Right lobe of liver (tissue), 6 donors: Measurements from ENCODE around the gene CCNJL. TPM values are rescaled to one million over a fixed set of nuclear protein-coding genes. Genes with fewer than 3 reads are reported as not detected.

Experiments
- ATAC-seq, 4 donors: fragments of 200-7000 bp; cut with Tn5 transposase; one replicate each; pipeline ENCODE4 v1.9.1; 2020; ENCODE audit warnings: mild to moderate bottlenecking in 4 of 4, moderate library complexity in 4 of 4
- DNase-seq, 3 donors: peaks; one replicate each; pipeline ENCODE4 v3.0.0-alpha.2; 2020
- H3K27ac ChIP-seq, 3 donors: fragments of 200-600 bp; one replicate each; pipeline ENCODE4 v1.8.0; 2022
- H3K27me3 ChIP-seq, 2 donors: fragments of 200-600 bp; one replicate each; pipeline ENCODE4 v1.8.0; 2022
- H3K36me3 ChIP-seq, 4 donors: fragments of 200-600 bp; sonication (generic) in 1 of 4; one replicate each; pipeline versions ENCODE4 v1.5.1 to v1.8.0; 2017 to 2022; ENCODE audit warnings: control low read depth in 1 of 4
- H3K4me1 ChIP-seq, 4 donors: fragments of 200-600 bp; sonication (generic) in 1 of 4; one replicate each; pipeline versions ENCODE4 v1.5.1 to v1.8.0; 2017 to 2022; ENCODE audit warnings: control low read depth in 1 of 4
- H3K4me3 ChIP-seq, 3 donors: fragments of 200-600 bp; one replicate each; pipeline ENCODE4 v1.8.0; 2022
- H3K9me3 ChIP-seq, 4 donors: fragments of 200-600 bp; sonication (generic) in 1 of 4; one replicate each; pipeline versions ENCODE4 v1.5.1 to v1.8.0; 2017 to 2022; ENCODE audit warnings: control low read depth in 1 of 4
- POLR2A ChIP-seq: fragments of 450-650 bp; IDR thresholded peaks from one replicate; pipeline ENCODE4 v1.6.1; 2017; ENCODE audit warnings: antibody characterized with exemption, mild to moderate bottlenecking
- WGBS: methylation state at CpG from one replicate; pipeline ENCODE4 v1.1.6; 2018; ENCODE audit warnings: low coverage, low lambda C conversion rate; ENCODE audit not compliant: insufficient coverage; ENCODE audit errors: missing lambda C conversion rate; 5-methylcytosine and 5-hydroxymethylcytosine counted together
- intact Hi-C, 2 donors: fragments of 100-400 bp; cut with DNase I; formaldehyde crosslinking; loops; one replicate each; pipeline versions ENCODE4 v1.11.2 to v1.14.1; 2022
- total RNA-seq, 6 experiments: library from RNA; depleted of rRNA in 2 of 6; stranded (reverse); fragments of >200 nt in 2 of 6; fragmentation: NEBNext Ultra II Directional in 3 of 6; extraction: Animal tissue kit (Norgen Biotek cat#: 25700) in 3 of 6; gene quantifications; one replicate each; pipeline versions ENCODE4 v1.1.0 to v1.2.4, GENCODE V29; 2016 to 2023
- TF ChIP-seq, protein P1 (sequence below), 4 donors: fragments of 200-600 bp in 3 of 4; fragments of 450-650 bp in 1 of 4; IDR thresholded peaks; one replicate each; pipeline versions ENCODE4 v1.5.1 to v1.8.0; 2016 to 2022; ENCODE audit warnings: antibody characterized with exemption in 4 of 4, mild to moderate bottlenecking in 2 of 4
- donor health status: DM: no; HTN: yes; CAD: no.
- donor health status: DM: no; HTN: no; CAD: no.
- donor health status: DM: no; HTN: no; CAD: no.
- donor health status: DM: no; HTN: yes; CAD: no.
- donor health status: DM: no; HTN: yes; CAD: no.

The CCNJL gene
- total RNA-seq, 6 experiments from 2014 or later = 0.19 to 0.79 (median 0.44) TPM

DNA sequence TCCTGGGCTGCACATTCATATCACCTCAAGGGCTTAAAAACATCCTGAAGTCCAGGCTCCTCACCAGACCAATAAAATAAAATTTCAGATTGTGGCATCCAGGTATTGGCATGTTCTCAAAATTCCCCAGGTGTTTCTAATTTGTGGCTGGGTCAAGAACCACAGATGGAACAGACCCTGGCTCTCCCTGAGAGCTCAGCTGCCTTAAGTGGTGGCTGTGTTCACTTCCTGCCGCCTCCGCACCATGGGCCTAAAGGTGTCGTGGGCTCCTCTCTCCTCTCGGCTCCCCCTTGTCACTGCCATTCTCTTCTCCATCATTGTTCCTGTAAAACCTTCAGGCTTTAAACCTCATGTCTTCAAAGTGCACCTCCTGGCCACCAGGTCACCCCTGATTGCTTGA is 17.8 kb upstream of the CCNJL start:
- 82% methylated on average over 4 of the region's 4 CpGs for WGBS
- no peaks in the 10 kb centered on the region for H3K27me3 ChIP-seq

DNA sequence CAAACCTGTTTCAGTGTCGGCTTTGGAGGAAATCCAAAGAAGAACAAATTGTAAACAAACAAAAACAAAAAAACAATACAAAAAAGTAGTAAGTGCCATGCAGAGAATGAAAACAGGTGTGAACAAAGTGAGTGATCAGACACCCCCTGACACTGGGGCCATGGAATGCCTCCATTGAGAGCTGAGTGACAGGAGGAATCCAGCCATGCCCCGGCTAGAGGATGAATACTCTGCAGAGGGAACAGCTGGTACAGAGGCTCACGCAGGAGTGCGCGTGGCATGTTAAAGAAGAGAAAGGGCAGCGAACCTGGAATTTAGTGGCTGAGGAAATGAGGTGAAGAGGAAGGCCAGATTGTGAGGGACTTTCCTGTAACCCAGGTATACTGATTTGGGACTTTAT is 15.5 kb upstream of the CCNJL start:
- no peak for DNase-seq
- no peaks in the 10 kb centered on the region for H3K36me3 ChIP-seq
- no peak for ATAC-seq
- intact Hi-C loops = no loop called here
- no peaks in the 10 kb centered on the region for H3K9me3 ChIP-seq
- no peak overlapping the region for H3K4me3 ChIP-seq
- no peaks in the 10 kb centered on the region for H3K27me3 ChIP-seq
- WGBS = 64% methylated on average over 6 of the region's 6 CpGs
- no peak for TF ChIP-seq POLR2A
- TF ChIP-seq, protein P1, sequence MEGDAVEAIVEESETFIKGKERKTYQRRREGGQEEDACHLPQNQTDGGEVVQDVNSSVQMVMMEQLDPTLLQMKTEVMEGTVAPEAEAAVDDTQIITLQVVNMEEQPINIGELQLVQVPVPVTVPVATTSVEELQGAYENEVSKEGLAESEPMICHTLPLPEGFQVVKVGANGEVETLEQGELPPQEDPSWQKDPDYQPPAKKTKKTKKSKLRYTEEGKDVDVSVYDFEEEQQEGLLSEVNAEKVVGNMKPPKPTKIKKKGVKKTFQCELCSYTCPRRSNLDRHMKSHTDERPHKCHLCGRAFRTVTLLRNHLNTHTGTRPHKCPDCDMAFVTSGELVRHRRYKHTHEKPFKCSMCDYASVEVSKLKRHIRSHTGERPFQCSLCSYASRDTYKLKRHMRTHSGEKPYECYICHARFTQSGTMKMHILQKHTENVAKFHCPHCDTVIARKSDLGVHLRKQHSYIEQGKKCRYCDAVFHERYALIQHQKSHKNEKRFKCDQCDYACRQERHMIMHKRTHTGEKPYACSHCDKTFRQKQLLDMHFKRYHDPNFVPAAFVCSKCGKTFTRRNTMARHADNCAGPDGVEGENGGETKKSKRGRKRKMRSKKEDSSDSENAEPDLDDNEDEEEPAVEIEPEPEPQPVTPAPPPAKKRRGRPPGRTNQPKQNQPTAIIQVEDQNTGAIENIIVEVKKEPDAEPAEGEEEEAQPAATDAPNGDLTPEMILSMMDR (IDR thresholded peaks at IDR 0.05) = no peak
- no peaks in the 10 kb centered on the region for H3K4me1 ChIP-seq
- H3K27ac ChIP-seq = no peak overlapping the region

More for the DNA sequence above, 17.8 kb upstream of the CCNJL start:
- TF ChIP-seq, protein P1 (IDR thresholded peaks at IDR 0.05) = no peak
- TF ChIP-seq POLR2A = no peak
- Histone ChIP-seq H3K36me3 (no peaks in the 10 kb centered on the region), H3K4me3 (no peak overlapping the region), H3K4me1 (no peaks in the 10 kb centered on the region), H3K9me3 (no peaks in the 10 kb centered on the region), H3K27ac (no peak overlapping the region)
- intact Hi-C loops = no loop called here
- DNase-seq (no peak), ATAC-seq (no peak)

DNA sequence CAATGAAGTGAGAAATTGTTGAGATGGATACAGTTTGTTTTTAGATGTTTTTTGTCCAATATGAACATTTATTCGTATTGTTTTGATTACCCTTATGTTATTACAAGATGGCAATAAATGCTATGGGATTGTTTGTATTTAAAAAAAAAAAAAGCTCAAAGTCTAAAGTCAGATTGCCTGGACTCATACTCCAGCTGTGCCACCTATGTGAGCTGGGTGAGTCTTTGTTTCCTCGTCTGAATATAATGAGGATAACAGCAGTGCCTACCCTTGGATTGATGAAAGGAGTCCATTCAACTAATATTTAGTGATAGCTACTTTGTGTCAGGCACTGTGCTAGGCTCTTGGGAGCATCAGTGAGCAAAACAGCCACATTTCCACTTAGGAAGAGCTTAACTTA is 14.6 kb upstream of the CCNJL start:
- no peak for TF ChIP-seq POLR2A
- TF ChIP-seq, protein P1 (IDR thresholded peaks at IDR 0.05) = no peak
- no peak overlapping the region for H3K4me3 ChIP-seq
- H3K27me3 ChIP-seq = no peaks in the 10 kb centered on the region
- no peaks in the 10 kb centered on the region for H3K9me3 ChIP-seq
- H3K36me3 ChIP-seq = no peaks in the 10 kb centered on the region
- 45% methylated on average over 2 of the region's 2 CpGs for WGBS
- H3K4me1 ChIP-seq = no peaks in the 10 kb centered on the region
- ATAC-seq (no peak), DNase-seq (no peak)
- intact Hi-C loops = no loop called here
- H3K27ac ChIP-seq = no peak overlapping the region

DNA sequence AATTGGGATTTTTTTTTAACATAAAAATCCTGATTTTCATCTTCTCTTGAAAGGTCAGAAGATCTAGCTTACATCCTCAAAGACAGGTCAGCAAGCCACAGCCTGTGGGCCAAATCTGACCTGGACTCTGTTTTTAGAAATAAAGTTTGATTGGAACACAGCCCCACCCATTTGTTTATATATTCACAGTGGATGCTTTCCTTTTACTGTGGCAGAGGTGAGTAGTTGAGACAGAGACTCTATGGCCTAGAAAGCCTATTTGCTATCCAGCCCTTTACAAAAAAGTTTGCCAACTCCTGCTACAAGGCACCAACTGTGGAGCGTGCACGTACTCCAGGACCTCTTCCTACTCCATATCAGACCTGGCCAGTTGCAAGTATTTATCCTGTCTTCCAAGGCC is 13.4 kb upstream of the CCNJL start:
- no peak overlapping the region for H3K4me3 ChIP-seq
- H3K27me3 ChIP-seq = no peaks in the 10 kb centered on the region
- no peaks in the 10 kb centered on the region for H3K4me1 ChIP-seq
- TF ChIP-seq, protein P1 (IDR thresholded peaks at IDR 0.05) = no peak
- TF ChIP-seq POLR2A = no peak
- H3K36me3 ChIP-seq = no peaks in the 10 kb centered on the region
- no peak overlapping the region for H3K27ac ChIP-seq
- H3K9me3 ChIP-seq = no peaks in the 10 kb centered on the region
- 87% methylated on average over 2 of the region's 2 CpGs for WGBS
- intact Hi-C loops = no loop called here
- ATAC-seq = no peak
- DNase-seq = no peak

DNA sequence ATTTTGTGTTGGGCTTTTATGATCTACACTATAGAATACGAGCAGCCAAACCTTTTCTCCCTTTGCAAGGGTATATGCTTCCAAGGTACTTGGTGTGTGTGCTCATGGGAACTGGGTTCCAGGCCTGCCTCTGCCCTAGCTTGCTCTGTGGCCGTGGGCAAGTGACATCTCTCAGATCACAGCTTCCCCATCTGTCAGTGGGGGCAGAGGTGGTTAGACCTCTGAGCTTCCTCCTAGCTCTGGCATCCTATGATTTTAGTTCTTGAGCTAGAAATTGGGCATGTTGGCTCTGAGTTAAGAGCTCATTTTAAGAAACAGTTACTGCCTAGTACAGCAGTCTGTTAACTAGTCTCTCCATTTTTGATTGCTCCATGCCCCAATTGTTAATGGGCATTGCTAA is 12.5 kb upstream of the CCNJL start:
- no peaks in the 10 kb centered on the region for H3K9me3 ChIP-seq
- intact Hi-C loops = no loop called here
- no peaks in the 10 kb centered on the region for H3K27me3 ChIP-seq
- no peak for DNase-seq
- TF ChIP-seq, protein P1 (IDR thresholded peaks at IDR 0.05) = no peak
- TF ChIP-seq POLR2A = no peak
- H3K4me1 ChIP-seq = no peaks in the 10 kb centered on the region
- H3K4me3 ChIP-seq = no peak overlapping the region
- WGBS = 50% methylated on average over 2 of the region's 2 CpGs
- no peak for ATAC-seq
- H3K36me3 ChIP-seq = no peaks in the 10 kb centered on the region
- H3K27ac ChIP-seq = no peak overlapping the region
